Kidney (tissue), 14 donors: Measurements from ENCODE around the gene CDCA3. TPM values are rescaled to one million over a fixed set of nuclear protein-coding genes. Genes with fewer than 3 reads are reported as not detected.
"Not testable (repeated sequence)": the region's sequence is repeated elsewhere in the genome, so short reads cannot be mapped to it uniquely, and the experiment has no call there.

ENCODE experiments used
- DNase-seq, 5 donors: peaks; one replicate each; pipeline ENCODE4 v3.0.0-alpha.2; 2013 to 2020
- FAIRE-seq: peaks from 2 replicates; lab custom pipeline; 2012; peaks lifted over from hg19 to GRCh38; lab: Jason Lieb, UNC
- H3K27ac ChIP-seq, 2 donors: one replicate each; pipeline ENCODE4 v1.7.0; 2013; ENCODE audit warnings: low read depth in 2 of 2, low read length in 2 of 2, inconsistent platforms in 1 of 2
- H3K27me3 ChIP-seq: one replicate; pipeline ENCODE4 v1.7.1; 2013; ENCODE audit warnings: low read length, inconsistent platforms; ENCODE audit not compliant: control insufficient read depth, insufficient read depth
- H3K36me3 ChIP-seq, 3 donors: one replicate each; pipeline versions ENCODE4 v1.7.0 to v1.7.1; 2013; ENCODE audit warnings: low read length in 3 of 3, control low read depth in 1 of 3, inconsistent platforms in 1 of 3; ENCODE audit not compliant: insufficient read depth in 3 of 3, control insufficient read depth in 2 of 3
- H3K4me1 ChIP-seq, 3 donors: one replicate each; pipeline versions ENCODE4 v1.7.0 to v1.7.1; 2013; ENCODE audit warnings: low read length in 3 of 3, inconsistent platforms in 1 of 3, low read depth in 1 of 3; ENCODE audit not compliant: control insufficient read depth in 2 of 3, insufficient read depth in 2 of 3
- H3K4me3 ChIP-seq, 3 donors: one replicate each; pipeline versions ENCODE4 v1.7.0 to v1.8.1; 2013; ENCODE audit warnings: low read length in 3 of 3, control low read depth in 1 of 3, inconsistent platforms in 1 of 3
- H3K9ac ChIP-seq, 3 donors: one replicate each; pipeline versions ENCODE4 v1.7.0 to v1.7.1; 2013; ENCODE audit warnings: low read length in 3 of 3, control low read depth in 1 of 3, inconsistent platforms in 1 of 3
- H3K9me3 ChIP-seq, 3 donors: one replicate each; pipeline versions ENCODE4 v1.7.0 to v1.7.1; 2013; ENCODE audit warnings: low read length in 3 of 3, control low read depth in 1 of 3, inconsistent platforms in 1 of 3; ENCODE audit not compliant: control insufficient read depth in 2 of 3, insufficient read depth in 1 of 3
- CTCF ChIP-seq: IDR thresholded peaks from 3 replicates; pipeline ENCODE4 v1.5.1; 2012; ENCODE audit warnings: mild to moderate bottlenecking, moderate library complexity, borderline replicate concordance; ENCODE audit not compliant: insufficient read depth; ENCODE audit errors: extremely low read depth
- intact Hi-C: fragments of 100-400 bp; cut with DNase I; formaldehyde crosslinking; loops from one replicate; pipeline ENCODE4 v1.11.1; 2022
- polyA plus RNA-seq: library from polyadenylated mRNA; stranded (reverse); fragments of 350-450 nt; fragmentation: Illumina TruSeq; extraction: RNeasy Lipid Tissue Mini Kit (QIAGEN cat#74804); gene quantifications from one replicate; pipeline ENCODE4 v1.2.3, GENCODE V29; 2014; ENCODE audit warnings: low read depth, low replicate concordance; ENCODE audit not compliant: insufficient read depth
- total RNA-seq: library from RNA; stranded (reverse); fragmentation: NEBNext Ultra II Directional; extraction: Animal tissue kit (Norgen Biotek cat#: 25700); gene quantifications from one replicate; pipeline ENCODE4 v1.2.1, GENCODE V29; 2021
- donor health status: control.
- donor health status: control.
- donor health status: control.
- donor health status: control.
- donor health status: control.
- donor health status: DM: yes; HTN: yes; CAD: no.
- donor health status: Normal renal cell carcinoma (clear cell type).

Gene CDCA3
- total and polyA plus RNA-seq, 2 donors from 2014 or later, result 1.3 to 2.1 TPM

- H3K36me3 ChIP-seq, result no peaks in the 10 kb centered on the region
- H3K4me3 ChIP-seq, result no peak overlapping the region
- intact Hi-C loops, result no loop called here
- no peak overlapping the region for H3K9ac ChIP-seq
- no peak overlapping the region for H3K27ac ChIP-seq
- no peaks in the 10 kb centered on the region for H3K9me3 ChIP-seq
- H3K4me1 ChIP-seq, result no peaks in the 10 kb centered on the region
- no peaks in the 10 kb centered on the region for H3K27me3 ChIP-seq
- no peak for TF ChIP-seq CTCF
- DNase-seq (peak in 1 of 5 donors; percentile 25), FAIRE-seq (no peak)
Observed at GRCh38 chr12:6896846-6897435, 45.9 kb upstream of the CDCA3 start.

GRCh38 chr12:6894321-6894720 lies 43.2 kb upstream of the CDCA3 start:
- DNase-seq (no peak), FAIRE-seq (no peak)
- Histone ChIP-seq H3K27ac (no peak overlapping the region), H3K9ac (no peak overlapping the region), H3K4me3 (no peak overlapping the region), H3K36me3 (no peaks in the 10 kb centered on the region), H3K9me3 (no peaks in the 10 kb centered on the region), H3K27me3 (no peaks in the 10 kb centered on the region), H3K4me1 (peaks cover 4 to 6% (median 5%) of the 10 kb centered on the region in 3 donors)
- intact Hi-C loops, result no loop called here
- TF ChIP-seq CTCF, result no peak

- H3K4me3 ChIP-seq, H3K9ac ChIP-seq, FAIRE-seq, H3K9me3 ChIP-seq, intact Hi-C loops, H3K36me3 ChIP-seq, H3K27me3 ChIP-seq, H3K27ac ChIP-seq, H3K4me1 ChIP-seq: not testable (repeated sequence)
- peak in 1 of 5 donors; percentile 11 for DNase-seq
Observed at GRCh38 chr12:6892683-6893082, 41.6 kb upstream of the CDCA3 start.

GRCh38 chr12:6891646-6892001 lies 40.5 kb upstream of the CDCA3 start:
- H3K4me3 ChIP-seq, result peak overlapping the region; percentile 58 to 61 (median 59)
- DNase-seq (peak in 1 of 5 donors; percentile 46), FAIRE-seq (no peak)
- H3K4me1 ChIP-seq, result peaks cover 4 to 6% (median 5%) of the 10 kb centered on the region in 3 donors
- H3K9me3 ChIP-seq, result no peaks in the 10 kb centered on the region
- H3K27me3 ChIP-seq, result no peaks in the 10 kb centered on the region
- intact Hi-C loops, result no loop called here
- no peak for TF ChIP-seq CTCF
- H3K36me3 ChIP-seq, result no peaks in the 10 kb centered on the region
- peak overlapping the region; percentile 59 to 89 for H3K27ac ChIP-seq
- H3K9ac ChIP-seq, result peak overlapping the region; percentile 56 to 87 (median 66)
